ENCODE data around the gene ZBP1. TPM values are rescaled to one million over a fixed set of nuclear protein-coding genes. Genes with fewer than 3 reads are reported as not detected.

ZBP1 gene
- total RNA-seq, 2 experiments from 2014 or later, result 39.0 to 40.1 TPM

- H3K9me3 ChIP-seq (ENCODE audit: control insufficient read depth in 1 of 2, insufficient read depth in 1 of 2, low read length in 2 of 2), result no peaks in the 10 kb centered on the region
- H3K27ac ChIP-seq (ENCODE audit: low read depth in 1 of 2, low read length in 2 of 2), result no peak overlapping the region
- H3K27me3 ChIP-seq (ENCODE audit: control insufficient read depth in 1 of 2, insufficient read depth in 2 of 2, low read length in 2 of 2), result no peaks in the 10 kb centered on the region
- H3K36me3 ChIP-seq (ENCODE audit: insufficient read depth, low read length), result peaks cover 4% of the 10 kb centered on the region
- Mint-ChIP-seq H3K27ac (no peak overlapping the region), H3K9me3 (no peaks in the 10 kb centered on the region), H3K4me1 (ENCODE audit: low read depth) (peaks cover 12% of the 10 kb centered on the region), H3K36me3 (ENCODE audit: low read depth) (no peaks in the 10 kb centered on the region), H3K4me3 (no peak overlapping the region), H3K27me3 (no peaks in the 10 kb centered on the region)
- no peak overlapping the region for H3K4me3 ChIP-seq (ENCODE audit: low read length)
- intact Hi-C loops (cut with DNase I, micrococcal nuclease), result loop anchor here (5.0 to 10.0 kb wide), 3 partner anchors 34 to 554 kb away; no protein-coding TSS in a partner anchor
- peak in 3 of 14 experiments; percentile 1 to 29 (median 5) for DNase-seq
- POLR2A ChIA-PET, result no interaction called here
- H3K4me1 ChIP-seq (ENCODE audit: insufficient read depth, low read length), result peaks cover 9% of the 10 kb centered on the region
- no peak for TF ChIP-seq CTCF (IDR thresholded peaks at IDR 0.05)
- CTCF ChIA-PET, result no interaction called here
- no peak for ATAC-seq (ENCODE audit: poor library complexity)
Measured at GRCh38 chr20:57650756-57651483, 30.7 kb upstream of the ZBP1 start.

- intact Hi-C loops (cut with DNase I, micrococcal nuclease), result loop anchor here (5.0 to 10.0 kb wide), 3 partner anchors 33 to 555 kb away; no protein-coding TSS in a partner anchor
Measured at GRCh38 chr20:57650266-57650665, 30.0 kb upstream of the ZBP1 start.

DNA sequence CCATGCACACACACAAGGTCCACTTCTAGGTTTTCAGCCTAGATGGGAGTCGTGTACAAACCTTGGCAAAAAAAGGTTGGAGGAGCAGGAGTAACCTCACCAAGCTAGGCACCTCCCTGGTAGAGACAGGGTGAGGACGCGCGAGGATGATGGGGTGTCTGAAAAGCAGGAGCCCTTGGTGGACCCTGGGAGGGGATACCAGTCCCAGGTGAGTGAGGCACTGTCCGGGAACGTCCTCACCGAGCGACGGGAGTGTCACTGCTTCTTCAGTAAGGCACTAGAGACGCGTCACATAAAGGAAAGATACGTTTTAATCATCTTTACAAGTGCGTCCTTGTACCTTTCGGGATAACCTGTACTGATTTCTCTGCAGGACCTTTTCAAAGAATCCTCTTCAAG lies 29.4 kb upstream of the ZBP1 start:
- TF ChIP-seq CTCF (IDR thresholded peaks at IDR 0.05), result no peak
- no peaks in the 10 kb centered on the region for H3K27me3 ChIP-seq (ENCODE audit: control insufficient read depth in 1 of 2, insufficient read depth in 2 of 2, low read length in 2 of 2)
- no peaks in the 10 kb centered on the region for H3K36me3 Mint-ChIP-seq (ENCODE audit: low read depth)
- DNase-seq (peak in 1 of 14 experiments; percentile 23), ATAC-seq (ENCODE audit: poor library complexity) (no peak)
- H3K27me3 Mint-ChIP-seq, result no peaks in the 10 kb centered on the region
- H3K4me1 Mint-ChIP-seq (ENCODE audit: low read depth), result peaks cover 5% of the 10 kb centered on the region
- H3K4me3 ChIP-seq (ENCODE audit: low read length), result no peak overlapping the region
- intact Hi-C loops (cut with DNase I, micrococcal nuclease), result loop anchor here (5.0 to 10.0 kb wide), 3 partner anchors 32 to 555 kb away; no protein-coding TSS in a partner anchor
- ChIA-PET CTCF (interaction anchor here (1.8 kb wide), 1 partner anchor 27 kb away, joined by 5 read pairs; no protein-coding TSS in a partner anchor), POLR2A (no interaction called here)
- H3K9me3 Mint-ChIP-seq, result peaks cover 2% of the 10 kb centered on the region
- no peak overlapping the region for H3K27ac ChIP-seq (ENCODE audit: low read depth in 1 of 2, low read length in 2 of 2)
- no peak overlapping the region for H3K4me3 Mint-ChIP-seq
- H3K4me1 ChIP-seq (ENCODE audit: insufficient read depth, low read length), result peaks cover 8% of the 10 kb centered on the region
- peaks cover 0 to 9% of the 10 kb centered on the region in 2 experiments for H3K9me3 ChIP-seq (ENCODE audit: control insufficient read depth in 1 of 2, insufficient read depth in 1 of 2, low read length in 2 of 2)
- H3K36me3 ChIP-seq (ENCODE audit: insufficient read depth, low read length), result peaks cover 4% of the 10 kb centered on the region
- no peak overlapping the region for H3K27ac Mint-ChIP-seq

More at GRCh38 chr20:57650266-57650665, 30.0 kb upstream of the ZBP1 start:
- peaks cover 0 to 4% of the 10 kb centered on the region in 2 experiments for H3K9me3 ChIP-seq (ENCODE audit: control insufficient read depth in 1 of 2, insufficient read depth in 1 of 2, low read length in 2 of 2)
- H3K4me1 ChIP-seq (ENCODE audit: insufficient read depth, low read length), result peaks cover 9% of the 10 kb centered on the region
- ChIA-PET CTCF (no interaction called here), POLR2A (no interaction called here)
- H3K4me3 ChIP-seq (ENCODE audit: low read length), result no peak overlapping the region
- Mint-ChIP-seq H3K4me3 (no peak overlapping the region), H3K4me1 (ENCODE audit: low read depth) (peaks cover 12% of the 10 kb centered on the region), H3K27ac (no peak overlapping the region), H3K36me3 (ENCODE audit: low read depth) (no peaks in the 10 kb centered on the region), H3K9me3 (no peaks in the 10 kb centered on the region), H3K27me3 (no peaks in the 10 kb centered on the region)
- H3K36me3 ChIP-seq (ENCODE audit: insufficient read depth, low read length), result peaks cover 4% of the 10 kb centered on the region
- no peak for TF ChIP-seq CTCF (IDR thresholded peaks at IDR 0.05)
- no peak for ATAC-seq (ENCODE audit: poor library complexity)
- no peak overlapping the region for H3K27ac ChIP-seq (ENCODE audit: low read depth in 1 of 2, low read length in 2 of 2)
- H3K27me3 ChIP-seq (ENCODE audit: control insufficient read depth in 1 of 2, insufficient read depth in 2 of 2, low read length in 2 of 2), result no peaks in the 10 kb centered on the region
- DNase-seq, result peak in 3 of 14 experiments; percentile 1 to 27 (median 4)

All from CD4-positive, alpha-beta T cell (primary cell).